ES-I3 (cell line): ENCODE measurements around the gene PCDH9.

Experiments used
- H3K36me3 ChIP-seq: 2 replicates; pipeline ENCODE4 v1.6.1; 2013; ENCODE audit warnings: mild to moderate bottlenecking, low read length, control low read depth, moderate library complexity; ENCODE audit not compliant: insufficient read depth
- H3K4me1 ChIP-seq: 2 replicates; pipeline ENCODE4 v1.6.1; 2013; ENCODE audit warnings: mild to moderate bottlenecking, control low read depth, low read length; ENCODE audit not compliant: insufficient read depth
- H3K9ac ChIP-seq: 2 replicates; pipeline ENCODE4 v1.6.1; 2013; ENCODE audit warnings: low read depth, mild to moderate bottlenecking, low read length, moderate library complexity
- H3K9me3 ChIP-seq: 2 replicates; pipeline ENCODE4 v1.6.1; 2013; ENCODE audit warnings: mild to moderate bottlenecking, low read length, moderate library complexity; ENCODE audit not compliant: control insufficient read depth, insufficient read depth

Gene PCDH9

GRCh38 chr13:67217880-67218279 lies 12.3 kb downstream of the PCDH9 start:
- H3K4me1 ChIP-seq = no peaks in the 10 kb centered on the region
- no peaks in the 10 kb centered on the region for H3K36me3 ChIP-seq
- H3K9me3 ChIP-seq = no peaks in the 10 kb centered on the region
- H3K9ac ChIP-seq = no peak overlapping the region

- Histone ChIP-seq H3K9ac (no peak overlapping the region), H3K4me1 (no peaks in the 10 kb centered on the region), H3K36me3 (no peaks in the 10 kb centered on the region), H3K9me3 (no peaks in the 10 kb centered on the region)
Measured at GRCh38 chr13:67216864-67217263, 13.3 kb downstream of the PCDH9 start.

GRCh38 chr13:67210208-67210607 lies 19.9 kb downstream of the PCDH9 start:
- no peaks in the 10 kb centered on the region for H3K9me3 ChIP-seq
- no peaks in the 10 kb centered on the region for H3K36me3 ChIP-seq
- H3K9ac ChIP-seq = no peak overlapping the region
- H3K4me1 ChIP-seq = no peaks in the 10 kb centered on the region

DNA sequence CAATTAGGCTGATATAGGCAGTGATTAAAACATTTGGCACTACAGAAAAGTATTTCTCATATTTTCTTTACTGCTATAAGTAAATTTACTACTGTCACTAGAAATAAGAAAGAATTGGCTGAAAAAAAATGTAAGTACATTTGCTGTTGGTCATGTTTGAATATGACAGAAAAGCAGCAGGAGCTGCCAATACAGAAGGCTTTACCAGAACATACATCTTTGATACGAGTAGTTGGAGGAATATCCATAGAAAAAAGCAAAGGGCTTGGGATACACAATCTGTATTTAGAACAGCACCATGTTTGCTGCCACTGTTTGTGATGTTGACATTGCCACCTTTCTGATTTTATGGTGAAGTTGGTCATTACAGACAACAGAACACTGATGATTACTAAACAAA lies 21.6 kb downstream of the PCDH9 start:
- Histone ChIP-seq H3K4me1 (no peaks in the 10 kb centered on the region), H3K36me3 (no peaks in the 10 kb centered on the region), H3K9ac (no peak overlapping the region), H3K9me3 (no peaks in the 10 kb centered on the region)

DNA sequence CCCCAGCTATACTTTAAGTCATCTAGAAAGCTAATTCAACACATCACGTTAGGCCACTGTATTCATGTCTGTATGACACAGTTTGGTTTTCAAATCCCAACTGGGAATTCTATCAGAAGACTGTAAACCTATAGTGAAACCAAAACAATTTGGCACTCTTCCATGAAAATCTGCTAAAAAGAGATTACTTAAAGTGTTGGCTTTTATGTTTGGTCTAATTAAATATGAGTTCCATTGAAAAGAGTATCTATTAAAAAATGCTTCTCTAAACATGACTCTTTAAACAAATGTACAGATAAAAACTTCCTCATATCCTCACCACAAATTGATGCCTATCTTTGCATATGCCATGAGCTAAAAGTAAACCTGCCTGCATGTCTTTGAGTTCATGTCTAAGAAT lies 25.4 kb downstream of the PCDH9 start:
- Histone ChIP-seq H3K36me3 (no peaks in the 10 kb centered on the region), H3K9ac (no peak overlapping the region), H3K4me1 (no peaks in the 10 kb centered on the region; the same call in 1 of the 2 replicates), H3K9me3 (no peaks in the 10 kb centered on the region)

- H3K9me3 ChIP-seq = no peaks in the 10 kb centered on the region
- H3K9ac ChIP-seq = no peak overlapping the region
- H3K36me3 ChIP-seq = no peaks in the 10 kb centered on the region
- H3K4me1 ChIP-seq = no peaks in the 10 kb centered on the region; the same call in 1 of the 2 replicates
Measured at GRCh38 chr13:67200605-67201004, 29.5 kb downstream of the PCDH9 start.

GRCh38 chr13:67200183-67200582 lies 30.0 kb downstream of the PCDH9 start:
- Histone ChIP-seq H3K9me3 (no peaks in the 10 kb centered on the region), H3K4me1 (no peaks in the 10 kb centered on the region; the same call in 1 of the 2 replicates), H3K36me3 (no peaks in the 10 kb centered on the region), H3K9ac (no peak overlapping the region)

GRCh38 chr13:67197704-67198103 lies 32.4 kb downstream of the PCDH9 start:
- Histone ChIP-seq H3K36me3 (no peaks in the 10 kb centered on the region), H3K9me3 (no peaks in the 10 kb centered on the region)

GRCh38 chr13:67193979-67194378 lies 36.2 kb downstream of the PCDH9 start:
- Histone ChIP-seq H3K36me3 (no peaks in the 10 kb centered on the region), H3K9me3 (no peaks in the 10 kb centered on the region), H3K9ac (no peak overlapping the region), H3K4me1 (no peaks in the 10 kb centered on the region)

More at GRCh38 chr13:67197704-67198103, 32.4 kb downstream of the PCDH9 start:
- Histone ChIP-seq H3K4me1 (no peaks in the 10 kb centered on the region; the same call in 1 of the 2 replicates), H3K9ac (no peak overlapping the region)

GRCh38 chr13:67192751-67193150 lies 37.4 kb downstream of the PCDH9 start:
- H3K4me1 ChIP-seq = no peaks in the 10 kb centered on the region
- no peak overlapping the region for H3K9ac ChIP-seq
- H3K36me3 ChIP-seq = no peaks in the 10 kb centered on the region
- no peaks in the 10 kb centered on the region for H3K9me3 ChIP-seq

DNA sequence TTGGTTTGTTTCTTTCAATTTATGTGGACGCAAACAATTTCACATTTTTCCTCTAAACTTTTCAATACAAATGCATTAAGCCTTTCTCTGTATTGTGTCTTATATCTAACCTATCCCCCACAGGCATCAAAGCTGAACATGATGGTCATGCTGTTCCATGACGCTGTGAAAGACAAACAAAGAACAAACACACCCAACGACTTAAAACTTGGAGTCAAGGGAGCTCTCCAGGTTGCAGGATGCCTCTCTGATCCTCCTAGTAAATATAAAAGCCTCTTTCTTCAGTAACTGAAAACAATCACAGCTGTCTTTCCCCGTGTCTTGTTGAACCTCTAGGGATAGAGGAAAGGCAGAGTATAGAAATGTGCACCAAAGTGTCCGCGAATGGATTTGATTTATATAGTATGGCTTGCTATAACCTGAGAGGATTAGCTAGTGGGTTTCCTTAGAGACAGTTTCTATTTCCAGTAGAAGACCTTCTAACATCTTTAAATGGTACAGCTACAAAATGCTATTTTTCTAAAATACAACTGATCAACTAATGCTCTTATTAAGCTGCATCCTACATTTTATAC lies 43.1 kb downstream of the PCDH9 start:
- no peaks in the 10 kb centered on the region for H3K9me3 ChIP-seq
- H3K36me3 ChIP-seq = no peaks in the 10 kb centered on the region
- H3K4me1 ChIP-seq = no peaks in the 10 kb centered on the region
- no peak overlapping the region for H3K9ac ChIP-seq

DNA sequence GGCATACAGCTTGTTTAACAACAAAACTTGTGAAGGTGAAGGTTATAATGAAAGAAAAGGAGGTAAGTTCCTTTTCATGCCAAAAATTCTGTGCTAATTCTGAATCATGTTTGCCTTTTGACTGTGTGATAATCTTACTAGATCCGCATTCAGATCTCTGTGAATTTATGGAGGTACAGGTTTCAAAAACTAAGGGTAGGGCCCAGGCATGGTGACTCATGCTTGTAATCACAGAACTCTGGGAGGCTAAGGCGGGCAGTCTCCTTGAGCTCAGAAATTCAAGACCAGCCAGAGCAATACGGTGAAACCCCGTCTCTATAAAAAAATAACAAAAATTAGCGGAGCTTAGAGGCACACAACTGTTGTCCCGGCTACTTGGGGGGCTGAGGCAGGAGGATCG lies 45.9 kb downstream of the PCDH9 start:
- Histone ChIP-seq H3K4me1 (no peaks in the 10 kb centered on the region), H3K9me3 (no peaks in the 10 kb centered on the region), H3K9ac (no peak overlapping the region), H3K36me3 (no peaks in the 10 kb centered on the region)

- Histone ChIP-seq H3K4me1 (no peaks in the 10 kb centered on the region), H3K36me3 (no peaks in the 10 kb centered on the region), H3K9ac (no peak overlapping the region), H3K9me3 (no peaks in the 10 kb centered on the region)
Measured at GRCh38 chr13:67183151-67183550, 47.0 kb downstream of the PCDH9 start.

- Histone ChIP-seq H3K9me3 (no peaks in the 10 kb centered on the region), H3K9ac (no peak overlapping the region), H3K4me1 (no peaks in the 10 kb centered on the region), H3K36me3 (no peaks in the 10 kb centered on the region)
Measured at GRCh38 chr13:67175836-67176459, 54.2 kb downstream of the PCDH9 start.

GRCh38 chr13:67168384-67168783 lies 61.8 kb downstream of the PCDH9 start:
- no peaks in the 10 kb centered on the region for H3K9me3 ChIP-seq
- H3K4me1 ChIP-seq = no peaks in the 10 kb centered on the region
- no peak overlapping the region for H3K9ac ChIP-seq
- no peaks in the 10 kb centered on the region for H3K36me3 ChIP-seq
